HK-2 (cell line): ENCODE measurements around the gene UFC1.

Source experiments
- DNase-seq: peaks from one replicate; pipeline ENCODE4 v3.0.0-alpha.2; 2018; ENCODE audit not compliant: unreplicated experiment

UFC1 gene

DNA sequence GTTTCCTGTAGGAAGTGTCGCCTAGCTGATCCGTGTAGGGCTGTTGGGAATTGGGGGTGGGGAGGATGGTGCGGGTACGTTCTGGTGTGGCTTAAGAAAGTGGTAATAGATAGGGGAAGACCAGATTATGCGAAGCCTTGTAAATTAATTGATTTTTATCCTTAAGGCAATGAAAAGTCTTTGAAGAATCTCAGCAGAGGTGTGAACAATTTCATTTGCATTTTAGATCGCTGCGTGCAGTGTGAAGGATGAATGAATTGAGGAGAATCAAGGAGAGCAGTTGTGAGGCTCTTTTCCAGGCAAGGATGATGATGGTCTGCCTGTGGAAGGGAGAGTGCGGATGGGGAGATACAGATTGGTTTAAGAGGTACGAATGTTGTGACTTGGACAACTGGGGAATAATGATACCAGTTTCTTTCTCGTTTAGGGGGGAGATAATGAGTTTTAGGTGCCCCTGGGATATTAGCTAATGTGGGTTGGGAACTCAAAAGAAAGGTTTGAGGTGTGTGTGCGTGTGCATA lies 20.5 kb upstream of the UFC1 start:
- DNase-seq, result no peak

GRCh38 chr1:161137881-161138280 lies 15.9 kb upstream of the UFC1 start:
- no peak for DNase-seq

DNA sequence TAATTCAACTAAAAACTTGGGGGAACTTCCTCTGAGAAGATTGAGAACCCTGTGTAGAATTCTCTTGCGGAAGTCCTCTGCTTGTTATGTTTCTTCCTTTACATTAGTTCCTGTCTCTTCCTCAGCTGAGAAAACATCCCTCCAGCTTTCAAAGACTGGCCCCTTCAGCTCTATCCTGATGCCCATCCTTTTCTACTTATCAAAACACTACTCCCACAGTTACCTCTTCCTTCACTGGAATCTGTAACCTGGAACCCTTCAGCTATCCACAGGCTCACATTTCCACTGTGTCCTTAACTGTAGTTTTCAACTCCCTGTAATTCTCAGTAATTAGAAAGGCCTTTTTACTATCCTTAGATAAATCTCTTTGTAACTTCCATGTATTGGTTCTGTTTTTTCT lies 15.3 kb upstream of the UFC1 start:
- DNase-seq, result no peak

- no peak for DNase-seq
Measured at GRCh38 chr1:161139766-161140165, 14.0 kb upstream of the UFC1 start.

DNA sequence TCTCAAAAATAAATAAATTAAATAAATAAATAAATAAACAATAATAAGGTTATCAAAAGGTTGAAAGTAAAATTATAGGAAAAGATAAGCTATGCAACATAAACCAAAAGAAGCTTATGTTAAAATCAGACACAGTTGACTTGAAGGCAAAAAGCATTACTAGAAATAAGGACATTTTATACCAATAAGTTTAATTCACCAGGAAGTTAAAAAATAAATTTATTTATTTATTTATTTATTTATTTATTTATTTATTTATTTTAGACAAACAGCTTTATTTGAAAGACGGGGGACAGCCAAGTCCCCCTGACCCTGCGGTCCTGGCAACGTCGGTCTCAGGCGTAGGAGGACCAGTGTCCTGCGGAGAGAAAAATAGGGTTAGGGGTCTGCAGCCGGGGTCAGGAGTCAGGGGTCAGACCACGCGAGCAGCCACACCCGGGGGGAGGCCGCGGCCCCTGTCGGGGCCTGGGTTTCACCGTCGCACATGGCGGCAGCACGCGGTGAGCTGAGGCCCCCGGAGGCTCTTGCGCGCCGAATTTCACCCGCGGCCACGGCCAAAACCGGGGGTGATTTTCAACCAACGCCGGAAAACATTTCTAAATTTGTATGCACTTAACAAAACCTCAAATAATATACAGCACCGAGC lies 12.9 kb upstream of the UFC1 start:
- DNase-seq, result no peak

DNA sequence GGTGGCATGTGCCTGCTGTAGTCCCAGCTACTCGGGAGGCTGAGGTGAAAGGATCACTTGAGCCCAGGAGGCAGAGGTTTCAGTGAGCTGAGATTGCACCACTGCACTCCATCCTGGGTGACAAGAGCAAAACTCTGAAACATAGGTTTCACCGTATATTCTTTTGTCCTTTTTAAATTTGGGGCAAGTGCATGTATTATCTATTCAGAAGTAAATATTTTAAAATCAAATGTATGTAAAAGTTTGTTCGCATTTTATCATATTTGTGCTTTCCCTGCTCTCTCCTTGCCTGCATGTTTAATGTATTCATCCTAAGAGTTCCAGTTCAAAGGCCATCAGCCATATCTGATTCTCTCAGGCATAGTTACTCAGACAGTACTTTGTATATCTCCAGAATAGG lies 7.9 kb upstream of the UFC1 start:
- no peak for DNase-seq

DNA sequence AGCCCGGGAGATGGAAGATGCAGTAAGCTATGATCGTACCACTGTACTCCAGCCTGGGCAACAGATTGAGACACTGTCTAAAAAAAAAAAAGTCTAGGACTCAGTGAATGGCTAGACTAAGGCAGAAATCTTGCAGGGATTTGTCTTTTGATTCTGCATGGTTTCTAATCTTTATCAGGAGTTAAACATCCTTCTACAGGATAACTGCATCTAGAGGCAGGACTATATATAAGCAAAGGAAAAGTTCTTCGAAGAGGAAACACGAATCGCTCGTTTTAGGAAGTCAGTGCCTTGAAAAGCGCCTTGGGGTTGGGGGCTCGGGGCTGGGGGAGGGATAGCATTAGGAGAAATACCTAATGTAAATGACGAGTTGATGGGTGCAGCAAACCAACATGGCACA lies 602 bp upstream of the UFC1 start:
- no peak for DNase-seq

GRCh38 chr1:161157867-161158266 lies 4.1 kb downstream of the UFC1 start:
- DNase-seq, result no peak

- DNase-seq, result no peak
Measured at GRCh38 chr1:161158316-161159010, 4.7 kb downstream of the UFC1 start.

- DNase-seq, result peak; percentile 91
Measured at GRCh38 chr1:161159087-161159912, 5.5 kb downstream of the UFC1 start, which contains the start of gene USP21. Gene USP21, plus strand, starts transcription at chr1:161159500. Its CDS starts 1,141 bp downstream, at chr1:161160641.

DNA sequence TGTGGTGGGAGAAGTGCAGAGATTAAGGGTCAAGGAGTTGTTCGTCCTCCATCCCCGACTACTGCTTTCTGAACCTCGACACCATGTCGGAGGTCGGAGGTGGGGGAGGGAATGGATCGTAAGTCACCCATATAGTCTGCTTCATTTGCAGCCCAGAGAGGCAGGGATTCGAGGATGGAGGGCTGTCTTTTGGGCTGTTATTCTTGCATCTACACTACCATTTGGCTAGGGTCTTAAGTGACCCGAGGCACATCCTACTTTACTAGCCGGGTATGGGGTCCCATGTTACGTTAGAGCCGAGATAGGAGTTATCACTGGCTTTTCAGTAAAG lies 6.1 kb downstream of the UFC1 start:
- no peak for DNase-seq

- DNase-seq, result no peak
Measured at GRCh38 chr1:161160671-161161145, 6.9 kb downstream of the UFC1 start.

- DNase-seq, result no peak
Measured at GRCh38 chr1:161161652-161162051, 7.9 kb downstream of the UFC1 start.

GRCh38 chr1:161162052-161162451 lies 8.3 kb downstream of the UFC1 start:
- DNase-seq, result no peak

GRCh38 chr1:161162806-161163205 lies 9.0 kb downstream of the UFC1 start:
- DNase-seq, result no peak

GRCh38 chr1:161163793-161164192 lies 10.0 kb downstream of the UFC1 start:
- DNase-seq, result no peak

DNA sequence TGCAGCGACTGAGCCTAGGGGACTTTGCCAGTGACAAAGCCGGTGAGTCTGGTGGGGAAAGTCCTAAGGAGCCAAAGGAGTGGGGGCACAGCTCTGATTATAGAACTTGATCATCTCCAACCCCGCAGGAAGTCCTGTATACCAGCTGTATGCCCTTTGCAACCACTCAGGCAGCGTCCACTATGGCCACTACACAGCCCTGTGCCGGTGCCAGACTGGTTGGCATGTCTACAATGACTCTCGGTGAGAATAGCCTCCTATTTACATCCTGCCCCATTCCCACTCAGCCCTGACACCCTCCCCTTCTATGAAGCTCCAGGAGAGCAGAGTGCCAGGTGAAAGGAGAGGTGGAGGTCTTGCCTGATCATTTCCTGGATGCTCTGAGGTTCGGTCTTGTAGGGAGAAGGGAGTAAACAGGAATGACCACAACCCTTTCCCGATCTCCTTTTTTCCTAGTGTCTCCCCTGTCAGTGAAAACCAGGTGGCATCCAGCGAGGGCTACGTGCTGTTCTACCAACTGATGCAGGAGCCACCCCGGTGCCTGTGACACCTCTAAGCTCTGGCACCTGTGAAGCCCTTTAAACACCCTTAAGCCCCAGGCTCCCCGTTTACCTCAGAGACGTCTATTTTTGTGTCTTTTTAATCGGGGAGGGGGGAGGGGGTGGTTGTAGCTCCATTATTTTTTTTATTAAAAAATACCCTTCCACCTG lies 11.3 kb downstream of the UFC1 start:
- DNase-seq, result no peak

- DNase-seq, result peak; percentile 98
Measured at GRCh38 chr1:161165742-161166668, 12.2 kb downstream of the UFC1 start, which contains the start of gene PPOX. Gene PPOX, plus strand, starts transcription at chr1:161166426. Its CDS starts 422 bp downstream, at chr1:161166848.

DNA sequence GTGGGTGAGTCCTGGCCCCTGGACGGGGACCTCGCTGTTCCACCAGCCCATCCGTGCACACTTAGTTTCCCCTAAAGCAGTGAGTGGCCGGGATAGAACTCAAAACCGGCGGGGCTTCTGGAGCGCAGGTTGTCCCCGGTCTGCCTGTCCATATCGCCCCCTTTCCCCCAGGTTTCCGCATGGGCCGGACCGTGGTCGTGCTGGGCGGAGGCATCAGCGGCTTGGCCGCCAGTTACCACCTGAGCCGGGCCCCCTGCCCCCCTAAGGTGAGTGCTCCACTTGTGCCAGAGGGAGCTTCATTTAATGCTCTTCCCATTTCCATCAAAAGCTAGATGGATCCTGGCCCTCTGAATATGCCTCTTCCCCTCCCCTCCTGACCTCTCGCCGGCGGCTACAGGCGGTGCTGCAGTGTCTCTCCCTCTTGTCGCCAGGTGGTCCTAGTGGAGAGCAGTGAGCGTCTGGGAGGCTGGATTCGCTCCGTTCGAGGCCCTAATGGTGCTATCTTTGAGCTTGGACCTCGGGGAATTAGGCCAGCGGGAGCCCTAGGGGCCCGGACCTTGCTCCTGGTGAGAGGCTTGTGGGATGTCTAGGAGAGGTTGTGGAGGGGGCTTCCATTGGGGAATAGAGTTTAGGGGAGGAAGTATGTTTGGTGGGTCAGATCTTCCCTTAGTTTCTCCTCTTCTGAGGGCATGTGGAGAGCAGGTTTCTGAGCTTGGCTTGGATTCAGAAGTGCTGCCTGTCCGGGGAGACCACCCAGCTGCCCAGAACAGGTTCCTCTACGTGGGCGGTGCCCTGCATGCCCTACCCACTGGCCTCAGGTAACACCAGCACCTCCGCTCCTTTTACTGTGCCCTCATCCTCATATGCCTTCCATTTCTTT lies 13.1 kb downstream of the UFC1 start:
- peak; percentile 42 for DNase-seq

- DNase-seq, result no peak
Measured at GRCh38 chr1:161168906-161169305, 15.1 kb downstream of the UFC1 start.
